IMR-90 (cell line): ENCODE measurements around the gene SH3D21. TPM values are rescaled to one million over a fixed set of nuclear protein-coding genes. Genes with fewer than 3 reads are reported as not detected.

Source experiments
- ATAC-seq: fragments of 200-7000 bp; cut with Tn5 transposase; 2 replicates; pipeline ENCODE4 v1.9.1; 2020; ENCODE audit warnings: low read depth, mild to moderate bottlenecking, moderate library complexity
- Bru-seq: library from RNA; stranded (reverse); fragments of 400-500 nt; gene quantifications from one replicate; lab custom pipeline; 2021; lab: Mats Ljungman, UMichigan
- BruChase-seq, 2 experiments: library from RNA; stranded (reverse); fragments of 400-500 nt; gene quantifications; one replicate each; lab custom pipeline; 2021; lab: Mats Ljungman, UMichigan
- BruUV-seq: library from RNA; stranded (reverse); fragments of 400-500 nt; replicated peaks from 2 replicates; lab custom pipeline; 2021; lab: Mats Ljungman, UMichigan
- CTCF ChIA-PET: fragments of 300-600 bp; formaldehyde crosslinking; extraction: SDS; loops from one replicate; lab custom pipeline; 2021; ENCODE audit warnings: antibody characterized with exemption; lab: Yijun Ruan, JAX
- POLR2A ChIA-PET: fragments of 300-600 bp; sonication (Branson Sonifier 250); formaldehyde crosslinking; loops from one replicate; lab custom pipeline; 2022; ENCODE audit warnings: antibody characterized with exemption; ENCODE audit not compliant: unreplicated experiment; lab: Charles Lee
- DNase-seq: peaks from one replicate; pipeline ENCODE4 v3.0.0; 2013
- H2AFZ ChIP-seq: replicated peaks from 2 replicates; pipeline ENCODE3; 2013; ENCODE audit warnings: low read length, mild to moderate bottlenecking; ENCODE audit not compliant: poor library complexity
- H2AK5ac ChIP-seq: 2 replicates; pipeline ENCODE4 v1.6.1; 2013; ENCODE audit warnings: low read depth, low read length, inconsistent platforms
- H2AK9ac ChIP-seq: replicated peaks from 2 replicates; pipeline ENCODE3; 2013; ENCODE audit warnings: mild to moderate bottlenecking, low read depth, low read length, moderate library complexity; ENCODE audit not compliant: poor library complexity
- H2BK120ac ChIP-seq: 2 replicates; pipeline ENCODE4 v1.6.1; 2013; ENCODE audit warnings: low read depth, low read length, inconsistent platforms
- H2BK15ac ChIP-seq: 3 replicates; pipeline ENCODE4 v1.6.1; 2013; ENCODE audit warnings: low read depth, low read length, inconsistent platforms
- H2BK20ac ChIP-seq: 2 replicates; pipeline ENCODE4 v1.6.1; 2013; ENCODE audit warnings: low read depth, mild to moderate bottlenecking, inconsistent platforms, low read length, moderate library complexity
- H2BK5ac ChIP-seq: 2 replicates; pipeline ENCODE4 v1.6.1; 2013; ENCODE audit warnings: mild to moderate bottlenecking, low read depth, low read length, inconsistent platforms; ENCODE audit not compliant: poor library complexity, severe bottlenecking
- H3K14ac ChIP-seq: replicated peaks from 2 replicates; pipeline ENCODE4 v1.6.1; 2013; ENCODE audit warnings: low read depth, low read length, inconsistent platforms
- H3K18ac ChIP-seq: 2 replicates; pipeline ENCODE4 v1.6.1; 2013; ENCODE audit warnings: low read depth, low read length, control low read depth
- H3K23ac ChIP-seq: 2 replicates; pipeline ENCODE4 v1.6.1; 2013; ENCODE audit warnings: low read depth, low read length, inconsistent platforms
- H3K27ac ChIP-seq: 2 replicates; pipeline ENCODE4 v1.5.1; 2013; ENCODE audit warnings: mild to moderate bottlenecking, control low read depth, low read length; ENCODE audit not compliant: insufficient read depth
- H3K27me3 ChIP-seq: 2 replicates; pipeline ENCODE4 v1.6.1; 2013; ENCODE audit warnings: low read length; ENCODE audit not compliant: control insufficient read depth, insufficient read depth
- H3K36me3 ChIP-seq: 2 replicates; pipeline ENCODE4 v1.6.1; 2013; ENCODE audit warnings: low read length, mixed read lengths; ENCODE audit not compliant: control insufficient read depth, insufficient read depth
- H3K4ac ChIP-seq: 2 replicates; pipeline ENCODE4 v1.6.1; 2013; ENCODE audit warnings: low read depth, low read length, inconsistent platforms
- H3K4me1 ChIP-seq: 2 replicates; pipeline ENCODE4 v1.6.1; 2013; ENCODE audit warnings: low read length, mixed read lengths; ENCODE audit not compliant: control insufficient read depth, insufficient read depth
- H3K4me2 ChIP-seq: 2 replicates; pipeline ENCODE4 v1.6.1; 2013; ENCODE audit warnings: low read depth, mild to moderate bottlenecking, control low read depth, low read length, moderate library complexity
- H3K4me3 ChIP-seq: 2 replicates; pipeline ENCODE4 v1.5.1; 2013; ENCODE audit warnings: low read depth, mild to moderate bottlenecking, control low read depth, low read length, moderate library complexity; ENCODE audit not compliant: insufficient read depth
- H3K56ac ChIP-seq: 2 replicates; pipeline ENCODE4 v1.6.1; 2013; ENCODE audit warnings: low read length, inconsistent platforms; ENCODE audit not compliant: insufficient read depth; ENCODE audit errors: extremely low read depth
- H3K79me1 ChIP-seq, 2 experiments: 2 replicates each; pipeline ENCODE4 v1.6.1; 2013; ENCODE audit warnings: low read length in 2 of 2, inconsistent platforms in 1 of 2, low read depth in 1 of 2
- H3K9ac ChIP-seq: 2 replicates; pipeline ENCODE4 v1.6.1; 2013; ENCODE audit warnings: low read depth, low read length, control low read depth
- H3K9me1 ChIP-seq: 2 replicates; pipeline ENCODE4 v1.6.1; 2013; ENCODE audit warnings: low read length, inconsistent platforms; ENCODE audit not compliant: insufficient read depth
- H3K9me3 ChIP-seq: 2 replicates; pipeline ENCODE4 v1.6.1; 2013; ENCODE audit warnings: low read length; ENCODE audit not compliant: control insufficient read depth, insufficient read depth
- H4K20me1 ChIP-seq: 2 replicates; pipeline ENCODE4 v1.6.1; 2013; ENCODE audit warnings: low read length, inconsistent platforms; ENCODE audit not compliant: insufficient read depth
- H4K5ac ChIP-seq: 2 replicates; pipeline ENCODE4 v1.6.1; 2013; ENCODE audit warnings: mild to moderate bottlenecking, low read depth, low read length, control low read depth
- H4K8ac ChIP-seq, 2 experiments: 2 replicates each; pipeline ENCODE4 v1.6.1; 2013; ENCODE audit warnings: low read depth in 2 of 2, low read length in 2 of 2, control low read depth in 1 of 2, inconsistent platforms in 1 of 2
- H4K91ac ChIP-seq: 2 replicates; pipeline ENCODE4 v1.6.1; 2013; ENCODE audit warnings: low read depth, low read length, inconsistent platforms; ENCODE audit not compliant: insufficient read depth
- BHLHE40 ChIP-seq: fragments of 150-350 bp; IDR thresholded peaks from 2 replicates; pipeline ENCODE4 v1.6.1; 2016; ENCODE audit warnings: mild to moderate bottlenecking, low read depth, low read length
- CEBPB ChIP-seq: IDR thresholded peaks from 2 replicates; pipeline ENCODE4 v1.6.1; 2012; ENCODE audit warnings: low read depth, low read length, improper control_type of control experiment
- CHD1 ChIP-seq: IDR thresholded peaks from 2 replicates; pipeline ENCODE4 v1.6.1; 2012; ENCODE audit warnings: low read depth, low read length, improper control_type of control experiment
- MAFK ChIP-seq: IDR thresholded peaks from 2 replicates; pipeline ENCODE4 v1.6.1; 2012; ENCODE audit warnings: low read depth, low read length, improper control_type of control experiment
- MXI1 ChIP-seq: IDR thresholded peaks from 2 replicates; pipeline ENCODE4 v1.6.1; 2012; ENCODE audit warnings: low read depth, mild to moderate bottlenecking, low read length, moderate library complexity, borderline replicate concordance
- NFE2L2 ChIP-seq: fragments of 150-350 bp; IDR thresholded peaks from 2 replicates; pipeline ENCODE4 v1.6.1; 2016; ENCODE audit warnings: low read depth, mild to moderate bottlenecking, low read length
- POLR2A ChIP-seq: IDR thresholded peaks from 2 replicates; pipeline ENCODE4 v1.6.1; 2012; ENCODE audit warnings: mild to moderate bottlenecking, low read depth, low read length
- RAD21 ChIP-seq: IDR thresholded peaks from 2 replicates; pipeline ENCODE4 v1.6.1; 2012; ENCODE audit warnings: low read length, improper control_type of control experiment
- RCOR1 ChIP-seq: IDR thresholded peaks from 2 replicates; pipeline ENCODE4 v1.6.1; 2012; ENCODE audit warnings: mild to moderate bottlenecking, low read length, improper control_type of control experiment; ENCODE audit not compliant: insufficient replicate concordance
- WGBS, 2 experiments: methylation state at CpG; one replicate each; pipeline versions ENCODE4 v1.1.5 to v1.1.7; 2013; ENCODE audit warnings: missing lambda C conversion rate in 2 of 2; ENCODE audit not compliant: insufficient read length in 1 of 2; ENCODE audit errors: extremely low coverage in 2 of 2; 5-methylcytosine and 5-hydroxymethylcytosine counted together
- dilution Hi-C: fragments of 300-500 bp; cut with HindIII; formaldehyde crosslinking; loops from one replicate; pipeline ENCODE4 v1.14.3; 2018; ENCODE audit warnings: low sequenced_read_pairs; ENCODE audit not compliant: unreplicated experiment
- in situ Hi-C: fragments of 300-500 bp; cut with MboI; formaldehyde crosslinking; loops from 3 replicates; pipeline ENCODE4 v1.14.3; 2019; ENCODE audit warnings: low sequenced_read_pairs, inconsistent platforms, mixed read lengths
- intact Hi-C: fragments of 100-400 bp; cut with micrococcal nuclease; formaldehyde crosslinking; loops from 2 replicates; pipeline ENCODE4 v1.10.0; 2022
- long read RNA-seq: library from polyadenylated mRNA; unstranded; transcript quantifications from one replicate; pipeline ENCODE4 v2.0.0, GENCODE V29; 2021; ENCODE audit not compliant: unreplicated experiment
- polyA plus RNA-seq, 3 experiments: library from polyadenylated mRNA; depleted of rRNA; stranded (reverse); fragments of >200 nt; gene quantifications; 2 replicates each; pipeline ENCODE4 v1.2.3, GENCODE V29; 2012; ENCODE audit warnings: low replicate concordance in 1 of 3
- total RNA-seq: library from RNA; depleted of rRNA; stranded (reverse); fragments of >200 nt; gene quantifications from 2 replicates; pipeline ENCODE4 v1.2.3, GENCODE V29; 2012; rRNA removed
- TF ChIP-seq, protein P1 (sequence below): fragments of 150-350 bp; IDR thresholded peaks from 2 replicates; pipeline ENCODE4 v1.6.1; 2016; ENCODE audit warnings: low read depth, mild to moderate bottlenecking, low read length, moderate library complexity, borderline replicate concordance
- TF ChIP-seq, protein P2 (sequence below): conservative IDR thresholded peaks from 2 replicates; pipeline ENCODE4 v1.5.1; 2012; ENCODE audit warnings: mild to moderate bottlenecking, low read depth, low read length, improper control_type of control experiment
- TF ChIP-seq, protein P3 (sequence below): fragments of 150-350 bp; IDR thresholded peaks from 2 replicates; pipeline ENCODE4 v1.6.1; 2017; ENCODE audit warnings: mild to moderate bottlenecking, antibody characterized with exemption, low read length, low read depth

Gene SH3D21
- total RNA-seq (1.8 and 1.9 TPM in 2 replicates), polyA plus RNA-seq (2012; rRNA removed) (11.0 and 11.9 TPM in 2 replicates), Bru-seq, nascent RNA (percentile 59 among the genes with signal in this experiment), BruChase-seq, experiment 1, labeled RNA remaining after a 6-hour chase (percentile 62 among the genes with signal in this experiment), BruChase-seq, experiment 2, labeled RNA remaining after a 2-hour chase (percentile 59 among the genes with signal in this experiment)
- polyA plus RNA-seq (2012; cell fraction: cytosol; rRNA removed), result 2.6 and 2.9 TPM in 2 replicates
- polyA plus RNA-seq (2012; cell fraction: nucleus; rRNA removed; ENCODE audit: low replicate concordance), result 65.3 and 92.1 TPM in 2 replicates
- long read RNA-seq, partial matches to known transcripts, result 0 of 5 reads
- long read RNA-seq, other reads (novel, unspliced or antisense), result 5 of 5 reads

DNA sequence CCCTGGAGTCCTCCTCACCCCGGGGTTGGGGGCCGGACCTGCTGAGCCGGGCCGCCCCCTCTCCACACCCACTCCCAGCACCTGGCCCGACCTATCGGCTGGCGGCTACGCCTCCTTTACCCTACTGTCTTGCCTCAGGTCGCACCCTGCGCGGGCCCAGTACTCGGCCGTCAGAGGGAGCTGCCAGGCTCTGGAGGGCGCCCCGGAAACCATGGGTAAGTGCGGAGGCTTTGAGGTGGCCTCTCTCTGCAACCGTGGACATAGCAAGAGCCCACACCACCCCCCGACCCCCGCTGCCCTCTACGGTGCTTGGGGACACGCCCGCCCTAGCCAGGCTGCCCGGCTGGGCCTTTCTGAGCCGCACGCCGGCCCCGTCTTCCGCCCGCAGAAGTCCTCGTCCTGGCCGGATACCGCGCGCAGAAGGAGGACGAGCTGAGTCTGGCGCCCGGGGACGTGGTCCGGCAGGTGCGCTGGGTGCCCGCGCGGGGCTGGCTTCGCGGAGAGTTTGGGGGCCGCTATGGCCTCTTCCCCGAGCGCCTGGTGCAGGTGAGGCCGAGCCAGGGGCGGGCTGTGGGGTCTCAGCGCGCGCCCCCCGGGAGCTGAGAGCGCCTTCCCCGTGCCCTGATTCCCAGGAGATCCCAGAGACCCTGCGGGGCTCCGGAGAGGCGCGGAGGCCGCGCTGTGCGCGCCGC is at the start of gene SH3D21:
Gene SH3D21, plus strand, starts transcription at position 159 of the 692 bp plus-strand sequence. Its CDS starts 53 bp downstream, at position 212.
- peak within 1 kb of the TSS; percentile 76 for H3K9ac ChIP-seq
- ChIA-PET POLR2A (no interaction called here), CTCF (no interaction called here)
- H3K18ac ChIP-seq, result peak within 1 kb of the TSS; percentile 7; the same call in 1 of the 2 replicates
- H3K9me1 ChIP-seq, result peaks cover 8% of the 10 kb centered on the region
- no TSS peak for BruUV-seq
- 4% methylated on average over 21 of the region's 65 CpGs; no CpG with 5 or more reads in 1 of the 2 experiments for WGBS, 2 experiments
- H4K20me1 ChIP-seq, result 0 out of 2 replicates have a peak, but pooled peaks cover 3% of the 10 kb centered on the region
- no peak for DNase-seq
- H2BK15ac ChIP-seq, result 0 out of 3 replicates have a peak within 1 kb of the TSS, but pooled peaks have one; percentile 7
- H3K56ac ChIP-seq, result no peak within 1 kb of the TSS
- peak within 1 kb of the TSS; percentile 67 for H2BK5ac ChIP-seq
- H3K4me3 ChIP-seq, result peak within 1 kb of the TSS; percentile 61
- H3K27me3 ChIP-seq, result no peaks in the 10 kb centered on the region
- H2BK20ac ChIP-seq, result no peak within 1 kb of the TSS
- peak within 1 kb of the TSS; percentile 88 for H3K4ac ChIP-seq
- peak within 1 kb of the TSS; percentile 53; the same call in 1 of the 2 replicates for H4K91ac ChIP-seq
- H3K27ac ChIP-seq, result peak within 1 kb of the TSS; percentile 47
- in situ Hi-C loops (no loop called here), dilution Hi-C loops (no loop called here), intact Hi-C loops (loop anchor here (2.0 kb wide), 1 partner anchor 114 kb away; no protein-coding TSS in a partner anchor)
- H2AK5ac ChIP-seq, result peak within 1 kb of the TSS; percentile 88
- H3K36me3 ChIP-seq, result peaks cover 31% of the 10 kb centered on the region
- H2AFZ ChIP-seq, result peak within 1 kb of the TSS; percentile 97
- peaks cover 8% of the 10 kb centered on the region for H3K4me1 ChIP-seq
- H3K9me3 ChIP-seq, result no peaks in the 10 kb centered on the region
- H3K79me1 ChIP-seq, result peaks cover 22 to 54% of the 10 kb centered on the region in 2 experiments; a peak in 3 of 4 replicates
- H4K5ac ChIP-seq, result peak within 1 kb of the TSS; percentile 37; the same call in 1 of the 2 replicates
- TF ChIP-seq, protein P1, sequence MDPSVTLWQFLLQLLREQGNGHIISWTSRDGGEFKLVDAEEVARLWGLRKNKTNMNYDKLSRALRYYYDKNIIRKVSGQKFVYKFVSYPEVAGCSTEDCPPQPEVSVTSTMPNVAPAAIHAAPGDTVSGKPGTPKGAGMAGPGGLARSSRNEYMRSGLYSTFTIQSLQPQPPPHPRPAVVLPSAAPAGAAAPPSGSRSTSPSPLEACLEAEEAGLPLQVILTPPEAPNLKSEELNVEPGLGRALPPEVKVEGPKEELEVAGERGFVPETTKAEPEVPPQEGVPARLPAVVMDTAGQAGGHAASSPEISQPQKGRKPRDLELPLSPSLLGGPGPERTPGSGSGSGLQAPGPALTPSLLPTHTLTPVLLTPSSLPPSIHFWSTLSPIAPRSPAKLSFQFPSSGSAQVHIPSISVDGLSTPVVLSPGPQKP, result no peak
- TF ChIP-seq CHD1 (no peak), MAFK (no peak), RAD21 (no peak), BHLHE40 (no peak), POLR2A (no peak), RCOR1 (no peak), CEBPB (no peak), NFE2L2 (no peak), MXI1 (no peak)
- TF ChIP-seq, protein P2, sequence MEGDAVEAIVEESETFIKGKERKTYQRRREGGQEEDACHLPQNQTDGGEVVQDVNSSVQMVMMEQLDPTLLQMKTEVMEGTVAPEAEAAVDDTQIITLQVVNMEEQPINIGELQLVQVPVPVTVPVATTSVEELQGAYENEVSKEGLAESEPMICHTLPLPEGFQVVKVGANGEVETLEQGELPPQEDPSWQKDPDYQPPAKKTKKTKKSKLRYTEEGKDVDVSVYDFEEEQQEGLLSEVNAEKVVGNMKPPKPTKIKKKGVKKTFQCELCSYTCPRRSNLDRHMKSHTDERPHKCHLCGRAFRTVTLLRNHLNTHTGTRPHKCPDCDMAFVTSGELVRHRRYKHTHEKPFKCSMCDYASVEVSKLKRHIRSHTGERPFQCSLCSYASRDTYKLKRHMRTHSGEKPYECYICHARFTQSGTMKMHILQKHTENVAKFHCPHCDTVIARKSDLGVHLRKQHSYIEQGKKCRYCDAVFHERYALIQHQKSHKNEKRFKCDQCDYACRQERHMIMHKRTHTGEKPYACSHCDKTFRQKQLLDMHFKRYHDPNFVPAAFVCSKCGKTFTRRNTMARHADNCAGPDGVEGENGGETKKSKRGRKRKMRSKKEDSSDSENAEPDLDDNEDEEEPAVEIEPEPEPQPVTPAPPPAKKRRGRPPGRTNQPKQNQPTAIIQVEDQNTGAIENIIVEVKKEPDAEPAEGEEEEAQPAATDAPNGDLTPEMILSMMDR, result no peak
- TF ChIP-seq, protein P3, sequence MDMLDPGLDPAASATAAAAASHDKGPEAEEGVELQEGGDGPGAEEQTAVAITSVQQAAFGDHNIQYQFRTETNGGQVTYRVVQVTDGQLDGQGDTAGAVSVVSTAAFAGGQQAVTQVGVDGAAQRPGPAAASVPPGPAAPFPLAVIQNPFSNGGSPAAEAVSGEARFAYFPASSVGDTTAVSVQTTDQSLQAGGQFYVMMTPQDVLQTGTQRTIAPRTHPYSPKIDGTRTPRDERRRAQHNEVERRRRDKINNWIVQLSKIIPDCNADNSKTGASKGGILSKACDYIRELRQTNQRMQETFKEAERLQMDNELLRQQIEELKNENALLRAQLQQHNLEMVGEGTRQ, result no peak
- H3K14ac ChIP-seq, result peak within 1 kb of the TSS; percentile 95
- H3K23ac ChIP-seq, result peak within 1 kb of the TSS; percentile 91
- H4K8ac ChIP-seq, result peak within 1 kb of the TSS; percentile 7 to 87; a peak in 3 of 4 replicates
- peak within 1 kb of the TSS; percentile 99 for H2AK9ac ChIP-seq
- ATAC-seq, result peak; percentile 46
- peak within 1 kb of the TSS; percentile 60; the same call in 1 of the 2 replicates for H2BK120ac ChIP-seq
- H3K4me2 ChIP-seq, result peak within 1 kb of the TSS; percentile 80
